ENCODE results near the gene BTBD9.

- TF ChIP-seq ARNTL (CRISPR knock-in tag; IDR thresholded peaks at IDR 0.05; ENCODE audit: borderline replicate concordance, low read depth) = no peak
- TF ChIP-seq BACH2 (CRISPR knock-in tag; IDR thresholded peaks at IDR 0.05; ENCODE audit: borderline replicate concordance) = no peak
- TF ChIP-seq ISL1 (CRISPR knock-in tag; IDR thresholded peaks at IDR 0.05) = no peak
- TF ChIP-seq PPARA (CRISPR knock-in tag; IDR thresholded peaks at IDR 0.05; ENCODE audit: borderline replicate concordance) = no peak
- TF ChIP-seq PATZ1 (CRISPR knock-in tag; IDR thresholded peaks at IDR 0.05; ENCODE audit: borderline replicate concordance) = no peak
- TF ChIP-seq ZNF8 (CRISPR knock-in tag; IDR thresholded peaks at IDR 0.05) = no peak
- TF ChIP-seq RARB (CRISPR knock-in tag; IDR thresholded peaks at IDR 0.05) = no peak
- no peak for TF ChIP-seq ZC3H10 (CRISPR knock-in tag; IDR thresholded peaks at IDR 0.05)
- no peak for TF ChIP-seq GLIS3 (CRISPR knock-in tag; IDR thresholded peaks at IDR 0.05)
- TF ChIP-seq TSHZ2 (CRISPR knock-in tag; IDR thresholded peaks at IDR 0.05) = no peak
- no peak for TF ChIP-seq ZNF70 (CRISPR knock-in tag; IDR thresholded peaks at IDR 0.05)
- no peak for TF ChIP-seq ZFP3 (CRISPR knock-in tag; IDR thresholded peaks at IDR 0.05)
Observed at GRCh38 chr6:38503032-38503773, 136.5 kb downstream of the BTBD9 start.
